HG03469 (cell line): ENCODE data around the gene ACSS1.

Experiments used
- ATAC-seq: cut with Tn5 transposase; IDR thresholded peaks from one replicate; pipeline ENCODE4 v1.9.1; 2021; ENCODE audit warnings: mild to moderate bottlenecking, moderate library complexity, moderate number of reproducible peaks; ENCODE audit not compliant: unreplicated experiment

The ACSS1 gene

GRCh38 chr20:25061103-25061799 lies 3.3 kb upstream of the ACSS1 start:
- ATAC-seq: no peak

GRCh38 chr20:25059866-25060465 lies 2.0 kb upstream of the ACSS1 start:
- ATAC-seq: no peak

- ATAC-seq: no peak
Measured at GRCh38 chr20:25058847-25059810, 1.2 kb upstream of the ACSS1 start.

- peak; percentile 14 for ATAC-seq
Measured at GRCh38 chr20:25057234-25058050, 497 bp downstream of the ACSS1 start.

GRCh38 chr20:25056690-25057233 lies 1.2 kb downstream of the ACSS1 start:
- no peak for ATAC-seq

- no peak for ATAC-seq
Measured at GRCh38 chr20:25055711-25056495, 2.0 kb downstream of the ACSS1 start.

- ATAC-seq: no peak
Measured at GRCh38 chr20:25054995-25055629, 2.8 kb downstream of the ACSS1 start.

- ATAC-seq: no peak
Measured at GRCh38 chr20:25054096-25054820, 3.7 kb downstream of the ACSS1 start.

GRCh38 chr20:25053255-25054031 lies 4.5 kb downstream of the ACSS1 start:
- no peak for ATAC-seq

GRCh38 chr20:25052255-25053194 lies 5.4 kb downstream of the ACSS1 start:
- no peak for ATAC-seq

- ATAC-seq: no peak
Measured at GRCh38 chr20:25051386-25052155, 6.4 kb downstream of the ACSS1 start.

- ATAC-seq: no peak
Measured at GRCh38 chr20:25050501-25051350, 7.2 kb downstream of the ACSS1 start.

- ATAC-seq: no peak
Measured at GRCh38 chr20:25050082-25050481, 7.9 kb downstream of the ACSS1 start.

- no peak for ATAC-seq
Measured at GRCh38 chr20:25049261-25050060, 8.5 kb downstream of the ACSS1 start.
